Hepatic stellate cell (primary cell): ENCODE data around the gene CCDC184.
"Not testable (repeated sequence)": the region's sequence is repeated elsewhere in the genome, so short reads cannot be mapped to it uniquely, and the experiment has no call there.

Experiments
- DNase-seq: peaks from one replicate; pipeline ENCODE4 v3.0.0; 2011; ENCODE audit warnings: low spot score

CCDC184 gene

GRCh38 chr12:48203192-48203591, 19.7 kb downstream of the CCDC184 start, which contains the start of gene OR10AD1:
Gene OR10AD1 (minus strand): TSS chr12:48203292. CDS start chr12:48203292, 0 bp downstream.
- no peak for DNase-seq

GRCh38 chr12:48209495-48209894, 26.1 kb downstream of the CCDC184 start:
- not testable (repeated sequence) for DNase-seq

- DNase-seq = no peak
Observed at GRCh38 chr12:48216785-48217184, 33.3 kb downstream of the CCDC184 start.

- no peak for DNase-seq
Observed at GRCh38 chr12:48219631-48220030, 36.2 kb downstream of the CCDC184 start.

- DNase-seq = no peak
Observed at GRCh38 chr12:48220701-48221100, 37.3 kb downstream of the CCDC184 start.

GRCh38 chr12:48221645-48222044, 38.2 kb downstream of the CCDC184 start:
- DNase-seq = no peak

GRCh38 chr12:48224533-48224932, 41.1 kb downstream of the CCDC184 start:
- not testable (repeated sequence) for DNase-seq

- not testable (repeated sequence) for DNase-seq
Observed at GRCh38 chr12:48231169-48231958, 47.9 kb downstream of the CCDC184 start.
